GM19239 (cell line): ENCODE results near the gene DLX2.

ENCODE experiments used
- DNase-seq: peaks from one replicate; pipeline ENCODE4 v3.0.0; 2011; ENCODE audit warnings: low spot score; ENCODE audit not compliant: insufficient read length
- FAIRE-seq: peaks from 2 replicates; lab custom pipeline; 2011; peaks lifted over from hg19 to GRCh38; lab: Jason Lieb, UNC

Gene DLX2

DNA sequence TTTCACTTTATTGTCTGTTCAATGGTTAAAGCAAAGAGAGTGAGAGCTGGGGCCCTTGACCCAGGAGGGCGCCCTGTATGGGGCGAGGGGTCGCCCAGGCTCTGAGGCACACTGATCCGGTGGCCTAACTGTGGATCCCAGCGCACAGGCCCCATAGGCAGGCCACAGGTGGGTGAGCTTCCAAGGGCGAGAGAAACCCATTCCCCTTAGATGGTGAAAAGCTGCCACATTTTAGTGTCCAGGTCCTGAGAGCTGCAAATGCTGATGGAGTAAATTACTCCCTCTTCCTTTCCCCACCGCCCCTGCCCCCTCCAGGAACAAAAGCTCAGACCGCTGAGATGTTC, 5.9 kb upstream of the DLX2 start:
- no peak for DNase-seq
- no peak for FAIRE-seq

DNA sequence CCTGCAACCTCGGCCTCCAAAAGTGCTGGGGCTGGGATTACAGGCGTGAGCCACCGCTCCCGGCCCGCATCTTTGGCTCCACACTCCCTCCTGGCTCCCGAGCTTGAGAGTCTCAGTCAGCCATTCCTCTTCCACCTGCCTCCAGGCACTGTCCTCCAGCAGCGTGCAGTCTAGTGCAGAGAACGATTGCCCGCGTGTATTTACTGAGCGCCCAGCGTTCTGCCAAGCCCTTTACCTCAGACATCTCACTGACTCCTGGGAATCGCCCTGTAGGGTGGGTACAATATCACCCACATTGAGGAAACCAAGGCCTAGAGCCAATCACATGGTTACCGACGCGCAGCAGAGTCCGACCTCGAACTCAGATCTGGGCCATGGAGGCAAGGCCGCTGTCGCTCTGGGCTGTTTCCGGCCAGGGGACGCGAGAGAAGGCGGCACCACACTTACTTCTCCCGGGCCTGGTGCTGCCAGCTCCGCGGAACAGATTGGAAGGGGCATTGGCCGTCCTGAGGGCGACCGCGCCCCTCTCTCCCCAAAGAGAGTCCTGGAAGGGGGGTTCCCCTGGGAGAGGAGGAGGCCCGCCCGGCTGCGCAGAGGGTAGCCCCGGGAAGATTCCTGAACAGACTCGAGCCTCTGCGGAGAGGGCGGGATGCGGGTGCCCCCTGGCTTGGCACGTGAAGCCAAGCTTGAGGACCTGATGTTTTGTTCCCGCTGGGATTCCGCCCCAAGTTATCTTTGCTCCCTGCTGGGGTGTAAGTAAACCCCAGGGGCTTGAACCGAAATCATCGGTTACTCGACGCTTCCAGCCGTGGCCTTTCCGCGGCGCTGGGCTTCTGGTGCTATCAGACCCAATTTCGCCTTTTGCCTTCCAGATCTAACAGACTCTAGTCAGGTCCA, 5.2 kb upstream of the DLX2 start:
- DNase-seq (no peak), FAIRE-seq (no peak)

DNA sequence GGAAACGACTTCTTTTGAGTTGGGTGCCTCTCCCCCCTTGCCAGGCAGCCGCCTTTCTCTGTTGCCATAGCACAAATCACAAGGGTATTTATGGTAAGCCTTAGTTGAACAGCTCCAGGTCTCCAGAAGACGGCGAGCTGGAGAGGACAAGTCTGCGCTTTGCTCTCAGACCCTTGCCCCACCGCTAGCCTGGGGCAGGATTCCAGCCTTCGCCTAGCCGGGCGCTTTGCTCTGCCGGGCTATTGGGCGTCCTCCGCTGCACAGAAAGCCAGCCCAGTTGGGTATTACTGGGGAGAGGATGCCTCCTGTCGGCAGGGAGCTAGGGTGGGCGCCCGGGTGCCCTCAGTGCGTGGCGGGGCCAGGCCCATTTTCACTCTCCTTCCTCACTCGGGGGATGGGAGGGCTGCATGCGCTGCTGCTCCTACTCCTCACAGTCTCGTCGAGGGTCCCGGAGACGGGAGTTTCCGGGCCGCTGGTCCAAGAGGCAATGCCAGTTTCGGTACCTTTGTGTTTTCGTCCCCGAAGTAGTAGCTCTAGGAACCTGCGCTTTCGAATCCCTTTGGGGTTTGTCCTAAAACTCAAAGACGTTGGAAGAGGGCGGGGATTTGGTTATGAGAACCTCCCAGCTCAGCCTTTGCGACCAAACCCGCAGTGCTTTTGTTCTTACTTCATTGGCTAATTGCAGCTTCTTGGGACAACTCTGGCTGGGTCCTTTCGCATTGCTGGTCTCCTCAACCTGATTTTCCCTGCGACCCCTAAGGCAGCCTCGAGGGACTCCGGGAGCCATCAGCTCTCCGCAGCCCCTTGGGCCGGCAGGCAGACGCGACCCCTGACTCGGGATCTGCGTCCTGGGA, 3.6 kb upstream of the DLX2 start:
- DNase-seq (no peak), FAIRE-seq (no peak)

GRCh38 chr2:172105471-172106107, 2.9 kb upstream of the DLX2 start:
- FAIRE-seq (no peak), DNase-seq (no peak)

- DNase-seq, result no peak
- no peak for FAIRE-seq
Observed at GRCh38 chr2:172103471-172104272, 972 bp upstream of the DLX2 start.

- FAIRE-seq (peak; percentile 18), DNase-seq (no peak)
Observed at GRCh38 chr2:172101821-172102390, 794 bp downstream of the DLX2 start.

- DNase-seq (no peak), FAIRE-seq (no peak)
Observed at GRCh38 chr2:172100935-172101820, 1.5 kb downstream of the DLX2 start.

DNA sequence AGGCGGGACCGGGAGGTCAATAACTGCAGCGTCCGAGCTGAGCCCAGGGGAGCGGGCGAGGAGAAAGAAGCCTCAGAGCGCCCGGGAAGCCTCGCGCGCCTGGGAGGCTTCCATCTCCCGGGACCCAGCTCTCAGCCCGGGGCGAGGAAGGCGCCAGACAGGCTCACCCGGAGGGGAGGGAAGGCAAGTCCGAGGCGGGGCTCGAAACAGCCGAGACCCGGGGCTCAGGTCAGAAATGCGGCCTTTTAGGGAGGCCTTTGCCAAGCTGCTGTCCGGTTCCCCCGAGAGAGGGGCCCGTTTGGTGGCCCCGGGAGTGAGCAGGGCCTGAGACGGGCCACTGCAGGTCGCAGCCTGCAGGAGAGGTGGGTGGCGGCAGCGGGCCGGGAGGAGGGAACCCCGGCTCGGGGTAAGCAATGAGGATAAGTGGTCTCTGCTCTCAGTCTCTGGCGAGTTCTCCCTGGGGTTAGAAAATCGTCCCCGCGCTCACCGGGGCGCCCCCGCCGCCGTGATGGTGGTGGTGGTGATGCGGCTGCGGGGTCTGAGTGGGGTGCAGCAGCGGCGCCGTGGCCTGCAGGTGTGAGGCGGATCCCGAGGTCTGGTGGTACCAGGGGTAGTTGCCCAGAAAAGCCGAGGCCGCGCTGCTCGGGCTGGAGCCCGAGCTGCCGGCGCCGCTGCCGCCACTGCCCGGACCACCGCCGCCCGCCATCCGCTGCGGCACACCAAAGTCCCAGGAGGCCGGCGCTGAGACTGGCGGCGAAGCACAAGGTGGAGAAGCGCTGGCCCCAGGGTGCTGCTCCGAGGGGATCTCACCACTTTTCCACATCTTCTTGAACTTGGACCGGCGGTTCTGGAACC, 2.4 kb downstream of the DLX2 start:
- FAIRE-seq, result no peak
- no peak for DNase-seq

DNA sequence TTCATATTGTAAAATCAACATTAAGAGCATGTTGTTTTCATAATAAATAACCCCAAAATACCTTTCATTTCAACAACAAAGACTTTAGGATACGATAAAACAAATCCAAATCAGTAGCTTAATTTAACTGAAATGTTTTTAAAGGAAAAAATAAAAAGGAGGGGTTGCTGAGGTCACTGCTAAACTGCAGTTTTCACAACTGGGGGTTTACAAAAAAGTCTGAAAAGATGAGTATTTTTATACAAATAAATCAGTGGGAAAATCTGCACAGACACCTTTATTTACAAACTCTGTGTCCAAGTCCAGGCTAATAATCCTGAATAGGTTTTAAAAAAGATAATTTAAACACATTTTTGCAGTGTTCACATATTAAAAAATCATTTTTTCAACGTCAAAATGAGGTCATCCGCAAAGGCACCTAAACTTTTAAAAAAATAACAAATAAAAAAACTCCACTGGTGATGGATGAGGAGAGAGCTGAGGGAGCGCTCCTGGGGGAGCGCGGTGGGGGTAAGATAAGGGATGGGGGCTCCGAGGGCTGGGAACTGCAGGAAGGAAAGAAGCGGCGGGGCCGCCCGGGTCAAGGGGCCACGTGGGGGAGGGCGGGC, 3.1 kb downstream of the DLX2 start:
- peak; percentile 14 for FAIRE-seq
- DNase-seq, result no peak

GRCh38 chr2:172098650-172099471, 3.8 kb downstream of the DLX2 start:
- no peak for DNase-seq
- FAIRE-seq, result no peak

- FAIRE-seq, result no peak
- no peak for DNase-seq
Observed at GRCh38 chr2:172098287-172098649, 4.4 kb downstream of the DLX2 start.

DNA sequence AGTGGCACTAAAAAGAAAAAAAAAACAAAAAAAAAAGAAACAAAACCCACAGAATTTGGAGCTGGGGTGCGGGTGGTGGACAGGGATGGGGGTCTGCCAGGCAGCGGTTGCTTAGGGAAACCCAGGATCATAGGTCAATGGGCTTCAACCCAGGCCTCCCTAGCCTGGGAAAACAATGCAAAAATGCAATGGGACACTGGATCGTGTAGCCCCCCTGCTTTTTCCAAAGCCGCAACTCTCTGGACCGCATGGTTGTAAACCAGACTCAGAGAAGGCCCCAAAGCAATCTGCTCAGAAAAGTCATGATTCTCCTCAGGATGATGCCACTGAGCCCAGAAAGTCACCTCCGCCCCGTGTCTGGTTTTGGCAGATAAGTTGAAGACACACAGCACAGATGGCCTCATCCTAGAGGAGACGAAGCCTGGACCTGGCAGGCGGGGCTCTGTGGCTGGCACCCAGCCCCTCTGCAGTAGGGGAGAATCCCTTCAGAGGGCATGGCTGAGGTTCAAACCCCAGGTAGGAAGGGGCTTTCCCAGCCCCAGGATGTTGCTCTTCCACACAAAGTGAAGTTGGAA, 5.1 kb downstream of the DLX2 start:
- FAIRE-seq (no peak), DNase-seq (no peak)

DNA sequence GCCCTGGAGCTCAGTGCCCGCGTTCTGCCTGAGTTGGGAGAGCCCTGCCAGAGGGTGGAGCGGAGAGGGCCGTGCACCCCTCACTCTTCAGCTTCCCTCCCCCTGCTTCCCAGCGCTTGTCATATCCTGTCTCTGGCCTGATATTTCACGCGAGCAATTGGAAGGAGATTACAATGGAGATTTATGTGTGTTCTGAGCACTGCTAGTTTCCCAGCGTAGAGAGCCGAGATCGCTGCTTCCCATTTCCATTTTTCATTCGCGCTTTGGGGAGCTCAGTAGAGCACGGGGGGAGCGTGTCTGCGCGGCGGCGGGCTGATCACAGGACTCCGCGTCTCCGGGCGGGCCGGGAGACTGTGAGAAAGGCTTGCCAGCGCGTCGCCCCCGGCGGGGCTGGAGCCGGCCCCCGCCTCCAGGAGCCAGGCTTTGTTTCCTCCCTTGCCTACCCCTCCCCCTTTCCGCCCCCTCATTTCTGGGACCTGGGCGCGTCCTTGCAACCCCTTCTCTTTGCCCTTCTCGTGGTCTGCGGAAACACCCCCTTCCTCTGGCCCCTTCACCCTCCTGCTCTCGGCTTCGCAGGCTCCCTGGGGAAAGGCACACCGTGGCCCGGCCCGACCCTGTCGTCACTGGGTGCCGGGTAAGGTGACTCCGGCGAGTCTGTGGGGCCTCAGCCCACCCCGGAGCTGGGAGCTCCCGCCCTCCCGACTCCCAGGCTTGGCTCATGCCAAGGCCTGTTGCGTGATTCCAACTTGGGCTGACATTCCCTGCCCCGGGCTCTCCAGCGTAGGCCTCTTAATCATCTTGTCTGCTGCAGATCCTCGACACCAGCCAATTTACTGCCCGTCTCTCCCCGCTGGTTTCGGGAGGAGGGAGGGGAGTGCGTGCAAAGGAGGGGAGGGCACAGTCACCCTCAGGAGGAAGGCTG, 5.8 kb downstream of the DLX2 start:
- FAIRE-seq (no peak), DNase-seq (no peak)

GRCh38 chr2:172095905-172096625, 6.6 kb downstream of the DLX2 start:
- DNase-seq (no peak), FAIRE-seq (peak; percentile 40)
